HG03565 (cell line): ENCODE results near the gene RASGRF1.
"Not testable (repeated sequence)": the region's sequence is repeated elsewhere in the genome, so short reads cannot be mapped to it uniquely, and the experiment has no call there.

Experiments used
- ATAC-seq: cut with Tn5 transposase; IDR thresholded peaks from one replicate; pipeline ENCODE4 v1.9.1; 2021; ENCODE audit warnings: mild to moderate bottlenecking, moderate library complexity; ENCODE audit not compliant: unreplicated experiment

Gene RASGRF1, protein sequence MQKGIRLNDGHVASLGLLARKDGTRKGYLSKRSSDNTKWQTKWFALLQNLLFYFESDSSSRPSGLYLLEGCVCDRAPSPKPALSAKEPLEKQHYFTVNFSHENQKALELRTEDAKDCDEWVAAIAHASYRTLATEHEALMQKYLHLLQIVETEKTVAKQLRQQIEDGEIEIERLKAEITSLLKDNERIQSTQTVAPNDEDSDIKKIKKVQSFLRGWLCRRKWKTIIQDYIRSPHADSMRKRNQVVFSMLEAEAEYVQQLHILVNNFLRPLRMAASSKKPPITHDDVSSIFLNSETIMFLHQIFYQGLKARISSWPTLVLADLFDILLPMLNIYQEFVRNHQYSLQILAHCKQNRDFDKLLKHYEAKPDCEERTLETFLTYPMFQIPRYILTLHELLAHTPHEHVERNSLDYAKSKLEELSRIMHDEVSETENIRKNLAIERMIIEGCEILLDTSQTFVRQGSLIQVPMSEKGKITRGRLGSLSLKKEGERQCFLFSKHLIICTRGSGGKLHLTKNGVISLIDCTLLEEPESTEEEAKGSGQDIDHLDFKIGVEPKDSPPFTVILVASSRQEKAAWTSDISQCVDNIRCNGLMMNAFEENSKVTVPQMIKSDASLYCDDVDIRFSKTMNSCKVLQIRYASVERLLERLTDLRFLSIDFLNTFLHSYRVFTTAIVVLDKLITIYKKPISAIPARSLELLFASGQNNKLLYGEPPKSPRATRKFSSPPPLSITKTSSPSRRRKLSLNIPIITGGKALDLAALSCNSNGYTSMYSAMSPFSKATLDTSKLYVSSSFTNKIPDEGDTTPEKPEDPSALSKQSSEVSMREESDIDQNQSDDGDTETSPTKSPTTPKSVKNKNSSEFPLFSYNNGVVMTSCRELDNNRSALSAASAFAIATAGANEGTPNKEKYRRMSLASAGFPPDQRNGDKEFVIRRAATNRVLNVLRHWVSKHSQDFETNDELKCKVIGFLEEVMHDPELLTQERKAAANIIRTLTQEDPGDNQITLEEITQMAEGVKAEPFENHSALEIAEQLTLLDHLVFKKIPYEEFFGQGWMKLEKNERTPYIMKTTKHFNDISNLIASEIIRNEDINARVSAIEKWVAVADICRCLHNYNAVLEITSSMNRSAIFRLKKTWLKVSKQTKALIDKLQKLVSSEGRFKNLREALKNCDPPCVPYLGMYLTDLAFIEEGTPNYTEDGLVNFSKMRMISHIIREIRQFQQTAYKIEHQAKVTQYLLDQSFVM (N-terminal part only)

DNA sequence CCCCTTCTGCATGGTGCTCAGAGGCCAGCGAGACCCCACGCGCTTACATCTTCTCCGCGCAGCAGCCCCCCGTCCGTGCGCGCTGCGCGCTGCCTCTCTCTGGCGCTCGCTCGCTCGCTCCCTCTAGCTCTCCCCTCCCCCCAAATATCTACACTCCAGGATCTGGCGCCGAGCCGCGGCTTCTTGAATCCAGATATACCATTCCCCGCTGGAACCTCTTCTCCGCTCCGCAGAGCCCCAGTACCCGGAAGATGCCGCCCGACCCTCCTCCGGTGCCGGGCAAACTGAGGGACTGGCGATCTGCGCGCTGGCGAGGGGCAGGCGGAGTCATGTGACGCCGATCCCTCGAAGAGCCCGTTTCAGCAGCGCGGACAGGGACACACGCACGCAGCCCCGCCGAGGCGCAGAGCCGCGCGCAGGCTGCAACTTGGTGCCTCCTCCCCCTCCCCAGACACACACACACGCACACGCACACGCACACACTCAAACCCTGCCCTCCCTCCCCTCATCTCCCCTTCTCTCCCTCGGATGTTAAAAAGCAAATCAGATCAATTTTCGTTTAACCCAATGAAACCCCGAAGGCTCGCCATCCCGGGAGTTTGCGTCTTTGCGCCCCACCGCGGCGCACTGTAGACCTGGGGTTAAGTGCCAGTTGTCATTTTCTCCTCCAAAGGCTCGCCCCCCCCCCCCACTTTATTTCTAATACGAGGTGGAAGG, at the start of gene RASGRF1:
Gene RASGRF1 (minus strand): TSS at position 294 of the 717 bp plus-strand sequence. CDS start 282 bp downstream, at position 12.
- ATAC-seq = no peak

DNA sequence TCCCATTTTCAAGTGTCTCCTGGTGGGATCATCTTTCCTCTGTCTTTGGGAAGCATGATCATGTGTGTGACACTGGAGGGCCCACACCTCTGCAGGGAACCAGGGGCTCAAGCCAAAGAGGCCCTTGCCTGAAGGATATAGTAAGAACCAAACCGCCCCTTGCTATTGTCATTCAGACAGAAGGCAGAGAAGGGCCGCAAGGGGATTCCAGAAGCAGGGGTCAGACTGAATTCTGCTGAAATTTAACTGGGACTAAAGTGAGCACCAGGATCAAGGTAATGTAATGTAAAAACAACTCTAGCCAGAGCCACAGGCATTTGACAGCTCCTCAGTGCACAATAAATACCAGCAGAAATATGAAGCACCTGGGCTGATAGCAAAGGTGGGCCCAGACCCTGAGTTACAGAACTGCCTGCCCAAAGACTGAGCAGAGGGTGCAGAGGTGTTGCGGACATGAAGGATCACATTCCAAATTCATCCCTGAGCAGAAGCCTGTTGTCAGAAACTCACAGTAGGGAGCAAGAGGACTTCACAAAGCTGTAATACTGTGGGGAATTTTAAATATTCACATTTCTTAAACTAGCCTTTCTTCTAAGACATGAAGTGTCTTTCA, 46.0 kb upstream of the RASGRF1 start:
- ATAC-seq = no peak

DNA sequence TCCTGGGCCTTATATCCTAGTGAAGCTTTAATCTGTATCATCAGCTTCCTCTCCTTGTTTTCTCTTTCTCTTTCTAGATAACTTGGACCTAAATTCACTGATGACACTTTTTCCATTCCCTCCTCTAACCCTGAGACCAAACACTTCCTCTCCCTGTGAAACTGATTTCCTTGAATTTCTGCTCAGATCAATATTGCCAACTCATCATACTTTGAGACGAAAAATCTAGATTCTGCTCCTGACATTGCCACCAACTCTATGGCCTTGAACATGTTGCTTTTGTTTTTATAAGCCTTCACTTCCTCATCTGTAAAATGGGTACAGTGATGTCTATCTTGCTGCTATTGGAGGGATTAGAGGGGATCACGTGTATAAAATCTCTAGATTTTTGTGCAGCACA, 42.7 kb upstream of the RASGRF1 start:
- no peak for ATAC-seq

DNA sequence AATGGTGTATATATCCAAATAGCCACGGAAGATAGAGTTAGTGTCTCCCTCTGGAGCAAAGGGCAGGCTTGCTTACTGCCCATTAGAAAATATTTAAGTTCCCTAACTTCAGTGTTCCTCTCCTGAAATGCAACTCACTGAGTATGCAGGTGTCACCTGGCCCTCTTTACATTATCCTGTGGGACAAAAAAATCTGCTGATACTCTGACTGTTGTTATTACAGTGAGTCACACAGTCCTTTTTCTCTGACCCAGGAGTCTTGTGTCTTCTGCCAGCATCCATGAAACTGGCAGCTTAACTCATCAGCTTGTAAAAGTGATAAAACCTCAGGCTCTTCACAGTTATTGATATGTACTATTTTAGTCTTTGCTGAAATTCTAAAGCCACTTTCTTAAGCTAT, 42.2 kb upstream of the RASGRF1 start:
- ATAC-seq = no peak

DNA sequence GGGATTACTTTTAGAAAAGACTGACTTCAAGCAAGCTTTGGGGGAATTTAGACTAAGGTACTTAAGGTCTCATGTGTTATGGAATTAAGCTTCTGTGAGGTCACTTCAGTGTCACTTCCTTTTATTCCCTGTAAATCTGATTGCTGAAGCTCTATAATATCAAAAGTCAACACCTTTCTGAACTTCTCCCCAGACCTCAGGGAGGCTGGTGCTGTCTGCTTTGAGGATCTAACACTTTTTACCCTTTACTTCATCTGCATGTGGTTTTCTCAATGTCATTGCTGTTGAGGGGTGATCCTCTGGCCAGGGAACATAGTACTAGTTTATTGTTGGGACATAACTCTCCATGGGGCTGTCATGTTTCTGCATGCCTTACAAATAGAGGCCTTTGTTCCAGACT, 41.8 kb upstream of the RASGRF1 start:
- no peak for ATAC-seq

DNA sequence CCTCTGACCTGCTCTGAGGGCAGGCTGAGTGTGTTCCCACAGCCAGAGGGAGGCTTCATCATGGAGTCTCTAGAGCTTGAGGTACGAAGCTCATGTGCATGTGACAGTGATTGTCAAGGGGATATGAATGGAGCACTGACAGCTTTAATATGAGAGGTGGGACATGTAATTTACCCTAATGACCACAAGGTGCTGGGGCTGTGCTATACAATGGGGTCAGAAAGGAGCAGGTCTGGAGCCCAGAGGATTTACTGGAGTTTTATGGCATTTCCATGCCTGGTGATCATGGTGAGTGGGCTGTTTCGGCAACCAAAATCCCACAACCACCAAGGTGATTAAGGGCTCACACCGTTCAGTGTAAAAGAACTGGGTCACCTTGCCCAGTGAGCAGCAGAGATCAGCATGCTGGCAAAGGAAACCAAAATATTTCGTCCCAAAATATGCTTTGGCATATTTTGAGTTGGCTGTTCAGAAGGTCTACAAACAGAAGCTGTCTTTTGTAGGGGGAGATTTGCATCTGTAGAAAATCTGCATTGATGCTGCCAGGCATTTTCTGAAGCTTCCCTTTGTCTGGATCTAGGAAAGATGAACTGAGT, 40.1 kb upstream of the RASGRF1 start:
- ATAC-seq = no peak

DNA sequence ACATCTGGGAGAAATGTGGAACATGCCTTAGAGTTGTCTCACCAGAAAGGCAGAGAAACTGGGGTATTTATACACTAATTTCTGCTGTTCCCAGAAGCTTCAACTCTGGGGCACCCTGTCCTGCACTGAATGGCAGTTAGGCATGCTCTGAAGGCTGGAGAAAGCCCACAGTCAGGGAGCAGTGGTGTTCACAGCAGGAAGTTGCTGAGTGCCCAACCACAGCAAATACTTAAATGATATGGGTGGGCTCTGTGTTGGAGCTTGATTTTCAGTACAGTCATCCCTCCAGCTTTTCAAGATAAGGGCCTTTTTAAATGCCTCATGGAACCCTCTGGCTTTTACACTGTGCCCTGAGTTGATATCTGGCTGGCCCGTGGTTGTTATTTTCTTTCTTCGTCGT, 38.7 kb upstream of the RASGRF1 start:
- no peak for ATAC-seq

DNA sequence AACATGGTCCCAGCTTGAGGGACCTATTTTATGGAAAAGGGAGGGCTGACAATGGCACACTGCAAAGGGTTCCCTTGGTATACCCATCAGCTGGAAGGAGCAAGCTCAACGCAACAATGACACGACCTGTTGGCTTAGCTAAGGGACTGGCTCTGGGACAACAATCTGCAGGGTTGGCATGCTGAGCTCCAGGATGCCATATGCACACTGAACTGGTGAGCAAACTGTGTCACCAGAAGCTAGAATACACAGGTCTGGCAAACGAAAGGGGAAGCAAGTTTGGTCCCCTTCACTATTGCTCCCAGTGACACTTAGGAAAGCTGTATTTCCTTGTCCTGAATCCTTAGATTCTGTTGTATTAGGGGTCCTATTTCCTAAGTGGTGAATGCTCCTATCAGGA, 38.0 kb upstream of the RASGRF1 start:
- ATAC-seq = no peak

DNA sequence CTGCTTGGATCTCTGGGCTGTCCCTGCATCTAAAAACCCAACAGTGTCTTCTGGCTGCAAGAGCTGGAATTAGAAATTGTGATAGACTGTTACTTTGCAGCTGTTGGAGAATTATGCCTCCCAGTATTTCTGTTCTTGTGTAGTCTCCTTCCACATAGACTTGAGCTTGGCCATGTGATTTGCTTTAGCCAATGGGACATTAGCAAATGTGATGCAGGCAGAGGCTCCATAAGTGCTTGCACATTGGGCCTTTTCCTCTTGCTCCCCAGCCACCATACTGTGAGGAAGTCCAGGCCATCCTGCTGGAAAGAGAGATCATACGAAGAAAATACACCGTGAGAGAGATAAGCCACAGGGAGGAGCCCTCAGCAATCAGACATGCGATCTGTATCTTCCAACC, 33.8 kb upstream of the RASGRF1 start:
- no peak for ATAC-seq

DNA sequence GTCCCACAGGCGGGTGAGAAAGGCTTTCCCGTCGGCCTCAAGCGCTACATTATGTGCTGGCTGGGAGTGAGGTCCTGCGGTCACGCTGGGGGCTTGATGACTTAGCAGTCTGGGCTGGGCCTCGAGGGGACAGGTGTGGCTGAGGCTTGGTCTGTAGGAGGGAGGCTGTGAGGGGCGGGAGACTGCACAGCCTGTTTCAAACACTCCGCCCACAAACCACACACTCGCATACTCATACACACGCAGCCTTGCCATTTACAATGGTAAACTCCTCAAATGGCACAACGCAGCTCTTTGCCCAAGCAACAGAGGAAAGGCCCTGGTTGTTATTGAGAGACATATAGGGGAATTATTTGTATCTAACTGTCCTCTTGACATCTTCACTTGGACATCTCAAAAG, 32.4 kb upstream of the RASGRF1 start:
- ATAC-seq = no peak

DNA sequence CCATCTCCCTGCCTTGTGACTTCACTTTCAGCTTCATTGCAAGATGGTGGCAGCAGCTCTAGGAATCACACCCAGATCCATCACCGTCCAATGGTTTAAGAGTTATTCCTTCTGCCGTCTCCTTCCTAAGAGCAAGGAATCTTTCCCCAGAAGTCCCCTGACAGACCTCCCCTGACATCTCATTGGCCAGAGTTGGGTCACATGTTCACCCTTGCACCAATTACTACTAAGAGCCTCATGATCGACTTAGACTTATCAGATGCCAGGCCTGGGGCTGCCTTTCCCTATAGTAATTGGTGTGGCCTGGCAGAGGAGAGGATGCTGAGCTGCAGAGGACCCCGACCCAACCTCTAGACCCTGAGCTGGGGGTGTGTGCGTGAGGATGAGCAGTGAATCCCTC, 31.8 kb upstream of the RASGRF1 start:
- ATAC-seq = no peak

DNA sequence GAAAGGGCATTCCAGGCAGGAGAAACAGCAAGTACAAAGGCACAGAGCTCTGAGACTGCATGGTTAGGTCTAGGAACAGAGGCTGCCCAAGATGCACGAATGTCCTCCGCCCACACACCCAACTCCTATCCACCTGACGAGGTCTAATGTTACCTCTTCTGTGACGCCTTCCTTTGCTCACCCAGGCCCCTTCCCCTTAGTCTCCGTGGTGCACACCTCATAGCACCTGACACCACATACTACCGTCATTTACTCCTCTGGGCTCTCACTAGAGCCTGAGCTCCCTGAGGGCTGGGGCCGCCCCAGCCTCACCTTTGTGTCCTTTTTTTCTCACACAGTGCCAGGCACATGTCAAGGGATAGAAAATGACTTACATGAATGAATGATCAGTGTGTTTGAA, 31.0 kb upstream of the RASGRF1 start:
- ATAC-seq = no peak

DNA sequence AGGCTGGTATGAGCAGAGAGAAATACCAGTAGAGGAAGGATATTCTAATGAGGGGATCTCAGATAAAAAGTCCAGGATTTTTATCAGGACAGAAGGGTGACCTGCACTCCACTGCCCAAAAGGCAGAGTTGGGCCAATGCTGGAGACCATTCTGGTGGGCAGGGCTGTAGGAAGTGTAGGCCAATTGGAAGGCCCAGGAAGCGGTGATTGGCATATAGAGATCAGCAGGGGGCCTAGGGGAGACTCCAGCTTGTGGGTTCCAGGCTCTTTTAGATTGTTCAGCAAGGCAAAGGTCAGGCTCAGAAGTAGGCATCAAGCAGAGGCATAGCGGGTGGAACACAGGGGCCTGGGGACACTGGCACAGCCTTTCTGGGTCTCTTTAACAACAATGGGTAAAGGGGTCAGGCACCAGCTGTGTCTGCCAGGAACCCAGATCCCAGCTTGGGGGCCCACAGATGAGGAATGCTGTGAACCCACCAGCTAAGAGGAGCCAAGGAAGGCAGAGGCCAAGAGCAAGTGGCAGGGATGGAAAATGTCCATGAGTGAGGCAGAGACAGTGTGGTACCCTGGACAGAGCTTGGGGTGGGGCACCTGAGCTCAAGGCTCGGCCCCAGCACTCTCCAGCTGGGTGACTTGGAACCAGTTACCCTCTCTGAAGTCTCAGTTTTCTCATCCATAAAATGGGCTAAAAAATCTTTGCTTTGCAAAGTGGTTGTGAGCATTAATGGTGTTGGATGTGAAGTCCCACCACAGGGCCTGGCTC, 27.0 kb upstream of the RASGRF1 start:
- no peak for ATAC-seq

DNA sequence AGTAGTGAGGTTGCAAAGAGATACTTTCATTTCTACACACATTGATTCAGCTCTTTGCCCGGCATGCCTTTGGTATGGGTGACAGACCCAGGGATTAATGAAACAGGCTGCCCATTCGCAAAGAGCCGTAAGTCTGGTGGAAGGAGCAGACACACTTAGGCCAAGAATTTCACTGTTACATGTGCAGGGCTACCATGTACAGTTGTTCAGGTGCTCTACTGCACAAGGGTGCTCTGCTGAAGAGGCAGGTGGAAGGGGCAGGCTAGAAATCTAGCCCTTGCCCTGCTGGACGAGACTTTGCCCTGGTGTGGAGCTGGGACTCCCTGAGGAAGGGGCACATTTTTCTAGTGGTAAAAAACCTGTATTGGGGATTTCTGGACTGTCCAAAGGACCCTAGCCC, 26.2 kb upstream of the RASGRF1 start:
- no peak for ATAC-seq

DNA sequence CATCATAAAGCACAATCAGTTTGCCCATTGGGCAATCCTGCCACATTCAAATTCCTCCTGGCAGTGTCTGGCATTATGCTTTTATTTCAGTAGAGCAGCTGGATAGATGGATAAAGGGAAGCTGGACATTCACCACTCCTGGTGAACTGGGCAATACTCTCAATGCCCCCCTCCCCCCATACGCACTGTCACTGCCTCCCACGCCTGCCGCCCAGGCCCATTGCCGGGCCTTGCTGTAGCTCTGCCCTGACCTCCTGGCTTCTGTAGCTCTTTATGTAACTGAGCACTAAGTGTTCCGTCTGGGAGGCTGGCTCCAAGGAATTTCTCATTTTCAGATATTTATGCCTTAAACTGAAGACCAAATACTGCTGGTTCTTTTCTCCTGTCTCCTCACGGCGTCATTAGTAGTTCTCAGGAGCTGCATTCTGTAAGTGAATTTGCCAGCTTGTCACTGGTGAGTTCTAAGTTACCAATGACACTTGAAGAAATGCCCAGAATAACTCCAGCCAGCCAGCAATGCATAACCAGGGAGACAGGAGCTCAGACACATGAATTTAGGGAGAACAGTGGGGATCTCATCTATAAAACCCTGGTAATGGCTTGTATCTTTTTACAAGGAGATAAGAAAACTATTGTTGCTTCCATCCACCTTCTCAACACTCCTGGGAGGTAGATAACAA, 25.5 kb upstream of the RASGRF1 start:
- ATAC-seq = no peak

DNA sequence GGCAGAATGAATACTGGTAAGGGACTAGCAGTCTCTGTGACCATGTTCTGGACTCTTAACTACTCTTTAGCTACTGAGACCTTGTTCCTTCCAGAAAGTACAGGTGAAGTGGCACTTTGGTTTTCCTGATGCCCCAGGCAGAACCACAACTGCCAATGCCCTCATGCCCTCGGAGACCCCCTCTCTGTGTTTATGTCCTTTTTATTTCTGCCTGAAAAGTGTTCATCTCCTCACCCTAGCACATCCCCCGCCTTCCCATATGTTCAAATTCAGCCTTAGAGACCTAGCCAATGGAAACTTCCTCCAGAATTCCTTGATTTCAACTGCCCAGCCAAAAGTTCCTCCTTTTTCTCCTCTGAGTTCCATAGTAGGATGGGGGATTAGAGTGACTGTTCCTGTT, 23.3 kb upstream of the RASGRF1 start:
- ATAC-seq = no peak

DNA sequence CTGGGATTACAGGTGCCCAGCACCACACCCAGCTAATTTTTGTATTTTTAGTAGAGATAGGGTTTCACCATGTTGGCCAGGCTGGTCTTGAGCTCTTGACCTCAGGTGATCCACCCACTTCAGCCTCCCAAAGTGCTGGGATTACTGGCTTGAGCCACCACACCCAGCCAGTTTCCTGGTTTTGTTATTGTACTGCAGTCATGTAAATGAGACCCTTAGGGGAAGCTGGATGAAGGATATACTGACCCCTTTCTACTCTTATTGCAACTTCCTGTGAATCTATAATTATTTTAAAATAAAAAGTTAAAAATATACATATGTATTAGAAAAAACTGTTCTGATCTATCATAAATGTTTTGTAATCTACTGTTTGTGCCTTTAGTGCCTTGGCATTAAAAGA, 20.8 kb upstream of the RASGRF1 start:
- ATAC-seq = not testable (repeated sequence)

DNA sequence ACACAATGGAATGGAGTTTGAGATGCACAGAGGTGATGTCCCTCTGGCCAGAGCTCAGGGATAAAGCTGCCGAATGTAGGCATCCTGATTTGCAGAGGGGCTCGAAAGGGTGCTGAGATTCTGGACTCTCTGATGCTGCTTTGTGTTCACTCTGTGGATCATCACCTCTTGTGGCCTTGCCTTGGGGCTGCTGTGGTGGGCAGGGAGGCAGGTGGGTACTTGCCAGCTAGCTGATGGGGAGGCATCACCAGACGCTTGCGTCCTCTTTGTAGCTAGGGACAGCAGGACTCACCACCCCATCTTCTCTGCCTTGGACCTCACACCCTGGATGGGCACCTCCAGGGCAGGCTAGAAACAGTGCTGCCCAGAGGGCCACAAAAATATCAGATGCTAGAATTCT, 14.6 kb upstream of the RASGRF1 start:
- ATAC-seq = no peak

DNA sequence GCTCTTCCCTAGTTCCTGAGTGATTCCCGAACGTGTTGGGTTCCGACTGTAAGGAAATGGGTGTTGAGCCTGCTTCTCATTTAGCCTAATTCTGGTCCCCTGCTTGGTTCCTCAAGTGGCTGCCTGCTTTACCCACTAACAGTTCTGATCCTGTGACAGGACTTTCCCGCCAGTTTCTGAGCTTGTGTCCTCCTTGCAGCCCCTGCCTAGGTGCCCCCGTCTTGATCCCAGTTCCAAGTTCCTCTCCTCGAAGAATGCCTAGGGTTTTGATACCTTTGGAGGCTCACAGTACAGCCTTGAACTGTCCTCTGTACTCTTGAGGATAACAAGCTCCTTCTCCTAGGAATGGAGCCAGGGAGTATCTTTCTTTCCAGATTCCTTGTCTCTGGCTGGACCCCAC, 12.0 kb upstream of the RASGRF1 start:
- no peak for ATAC-seq
